Measurements from ENCODE around the gene TP53RK.
"Not testable (repeated sequence)": the region's sequence is repeated elsewhere in the genome, so short reads cannot be mapped to it uniquely, and the experiment has no call there.

TP53RK gene

DNA sequence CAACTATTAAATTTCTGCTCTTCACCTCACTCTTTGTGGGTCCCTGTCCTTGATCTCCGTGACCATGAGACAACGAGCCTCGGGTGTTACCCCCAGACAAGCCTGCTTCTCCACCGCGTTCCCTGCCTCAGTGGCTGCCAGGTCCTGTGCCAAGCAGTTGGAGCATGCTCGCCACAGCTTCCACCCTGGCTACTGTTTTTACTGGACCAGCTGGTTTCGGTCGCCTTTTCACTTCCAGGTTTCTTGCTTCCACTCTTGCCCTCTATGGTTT is 5.6 kb downstream of the TP53RK start:
- intact Hi-C loops (cut with micrococcal nuclease) = no loop called here
- H3K27me3 Mint-ChIP-seq = peaks cover 1% of the 10 kb centered on the region

DNA sequence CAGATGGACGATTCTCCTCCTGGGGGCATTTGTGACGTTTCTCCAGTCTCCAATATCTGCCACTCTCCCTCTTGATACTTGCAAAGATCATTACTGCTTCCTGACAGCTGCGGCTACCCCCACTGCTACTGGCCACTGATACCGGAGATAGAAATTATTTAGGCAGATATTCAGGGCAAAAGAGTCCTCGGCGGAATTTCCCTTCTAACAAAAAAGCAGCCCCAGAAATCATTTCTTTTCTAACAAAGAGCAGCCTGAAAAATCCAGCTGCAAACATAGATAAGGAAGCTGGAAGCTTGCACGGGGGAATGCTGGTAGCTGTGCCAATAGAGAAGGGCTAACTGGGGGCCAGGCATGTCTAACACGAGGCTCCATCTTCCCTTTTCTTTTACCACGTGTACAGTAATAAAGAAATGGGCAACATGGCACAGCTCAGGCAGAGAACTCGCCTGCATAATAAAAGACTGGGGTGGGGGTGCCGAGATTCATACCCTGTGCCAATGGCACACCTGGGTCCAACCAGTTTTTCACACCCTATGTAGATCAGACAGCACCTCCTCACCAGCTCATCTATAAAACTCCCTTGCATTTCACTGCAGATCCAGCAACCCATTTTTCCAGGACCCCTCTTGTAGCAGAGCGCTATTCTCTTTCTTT is 6.1 kb downstream of the TP53RK start:
- peaks cover 1% of the 10 kb centered on the region for H3K27me3 Mint-ChIP-seq
- no peaks in the 10 kb centered on the region for H3K9me3 Mint-ChIP-seq
- peak overlapping the region; percentile 63 for H3K27ac Mint-ChIP-seq
- intact Hi-C loops (cut with micrococcal nuclease) = no loop called here
- peaks cover 45% of the 10 kb centered on the region for H3K36me3 Mint-ChIP-seq (ENCODE audit: low read depth)
- peaks cover 57% of the 10 kb centered on the region for H3K4me1 Mint-ChIP-seq (ENCODE audit: low read depth)
- peak overlapping the region; percentile 46 for H3K4me3 Mint-ChIP-seq

More for the DNA sequence above, 5.6 kb downstream of the TP53RK start:
- Mint-ChIP-seq H3K36me3 (ENCODE audit: low read depth) (peaks cover 46% of the 10 kb centered on the region), H3K4me1 (ENCODE audit: low read depth) (peaks cover 60% of the 10 kb centered on the region), H3K9me3 (no peaks in the 10 kb centered on the region), H3K4me3 (peak overlapping the region; percentile 46), H3K27ac (peak overlapping the region; percentile 63)

DNA sequence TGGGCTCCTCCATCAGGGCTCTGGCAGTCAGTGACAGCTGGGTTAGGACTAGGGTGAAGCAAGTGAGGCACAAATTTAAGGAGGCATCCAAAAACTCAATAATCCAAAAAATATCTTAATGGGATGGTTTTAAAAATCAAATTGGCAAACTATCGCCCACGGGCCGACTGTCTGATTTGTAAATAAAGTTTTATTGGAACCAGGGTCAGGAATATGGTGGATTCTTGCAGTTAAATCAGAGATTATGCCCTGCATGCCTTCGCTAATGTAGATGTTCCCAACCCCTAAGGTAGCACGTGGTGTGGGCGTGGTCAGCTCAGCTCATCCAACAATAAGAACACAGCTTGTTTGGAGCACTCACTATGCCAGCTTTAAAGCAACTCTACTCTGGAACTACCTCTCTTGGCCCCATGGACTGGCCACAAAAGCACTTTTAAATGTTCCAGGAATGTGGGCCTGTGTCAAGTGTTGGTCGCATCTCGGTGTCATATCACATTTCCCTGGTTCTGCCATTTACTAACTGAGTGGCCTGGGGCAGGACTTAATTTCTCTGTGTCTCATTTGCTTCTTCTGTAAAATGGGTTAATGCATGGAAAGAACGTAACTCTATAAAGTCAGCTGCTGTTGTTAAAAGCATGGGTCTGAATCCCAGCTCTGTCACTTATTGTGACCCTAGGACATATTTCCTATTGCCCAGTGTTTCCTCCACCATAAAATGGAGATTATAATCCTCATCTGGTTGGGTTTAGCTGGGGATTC is 7.0 kb downstream of the TP53RK start:
- intact Hi-C loops (cut with micrococcal nuclease) = no loop called here
- H3K4me3 Mint-ChIP-seq = no peak overlapping the region
- no peak overlapping the region for H3K27ac Mint-ChIP-seq
- H3K4me1 Mint-ChIP-seq (ENCODE audit: low read depth) = peaks cover 48% of the 10 kb centered on the region
- H3K36me3 Mint-ChIP-seq (ENCODE audit: low read depth) = peaks cover 45% of the 10 kb centered on the region
- peaks cover 1% of the 10 kb centered on the region for H3K27me3 Mint-ChIP-seq
- no peaks in the 10 kb centered on the region for H3K9me3 Mint-ChIP-seq

DNA sequence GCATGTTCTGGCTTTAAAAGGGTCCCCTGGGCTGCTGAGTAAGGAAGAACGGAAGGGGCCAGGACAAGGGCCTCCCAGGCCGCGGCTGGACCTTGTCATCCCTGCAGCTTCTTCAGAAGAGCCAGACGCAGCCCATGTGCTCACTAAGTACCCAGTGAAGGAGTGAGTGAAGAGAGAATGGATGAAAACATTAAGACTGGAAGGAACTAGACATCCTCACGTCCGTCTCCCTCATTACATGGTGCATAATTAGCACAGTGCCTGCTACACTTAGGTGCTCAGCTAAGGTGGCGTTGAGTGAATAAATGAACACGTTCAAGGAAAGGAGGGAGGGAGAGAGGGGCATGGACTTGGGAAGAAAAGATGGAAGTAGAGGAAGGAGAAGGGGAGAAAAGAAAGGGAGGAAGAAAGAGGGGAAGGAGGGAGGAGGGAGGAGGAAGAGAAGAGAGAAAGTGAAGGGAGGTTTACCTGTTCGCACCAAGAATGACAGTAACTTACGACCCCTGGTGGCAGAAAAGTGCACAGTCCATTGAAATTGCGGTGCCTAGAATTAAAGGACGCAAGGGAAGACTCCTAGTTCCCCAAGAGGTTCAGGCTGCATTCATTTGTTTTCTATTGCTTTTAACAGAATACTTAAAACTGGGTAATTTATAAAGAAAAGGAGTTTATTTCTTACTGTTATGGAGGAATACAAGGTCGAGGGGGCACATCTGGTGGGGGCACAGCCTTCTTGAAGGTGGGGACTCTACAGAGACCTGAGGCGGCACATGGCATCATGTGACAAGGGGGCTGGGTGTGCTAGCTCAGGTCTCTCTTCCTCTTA is 8.0 kb downstream of the TP53RK start:
- Mint-ChIP-seq H3K36me3 (ENCODE audit: low read depth) (peaks cover 38% of the 10 kb centered on the region), H3K4me1 (ENCODE audit: low read depth) (peaks cover 38% of the 10 kb centered on the region), H3K27ac (no peak overlapping the region), H3K4me3 (no peak overlapping the region), H3K27me3 (peaks cover 1% of the 10 kb centered on the region), H3K9me3 (no peaks in the 10 kb centered on the region)
- intact Hi-C loops (cut with micrococcal nuclease) = loop anchor here (1.0 to 2.0 kb wide), 2 partner anchors 44 to 160 kb away; no protein-coding TSS in a partner anchor

DNA sequence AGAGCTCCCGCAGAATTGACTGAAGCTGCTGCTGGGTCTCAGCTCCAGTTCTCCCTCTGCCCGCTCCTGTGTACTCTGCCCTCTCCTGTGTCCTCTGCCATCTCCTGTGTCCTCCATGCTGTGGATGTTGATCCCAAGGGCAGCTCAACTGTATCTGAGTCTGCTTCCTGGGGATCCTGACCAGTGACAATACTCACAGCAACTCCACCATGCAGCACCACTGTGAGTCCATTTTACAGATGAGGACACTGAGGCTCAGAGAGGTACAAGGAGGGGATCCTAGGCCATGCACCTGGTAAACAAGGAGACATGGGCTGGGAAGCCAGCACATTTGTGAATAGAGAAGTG is 8.6 kb downstream of the TP53RK start:
- intact Hi-C loops (cut with micrococcal nuclease) = loop anchor here (1.0 to 2.0 kb wide), 2 partner anchors 44 to 159 kb away; no protein-coding TSS in a partner anchor
- Mint-ChIP-seq H3K4me3 (no peak overlapping the region), H3K36me3 (ENCODE audit: low read depth) (peaks cover 32% of the 10 kb centered on the region), H3K4me1 (ENCODE audit: low read depth) (peaks cover 38% of the 10 kb centered on the region), H3K27ac (no peak overlapping the region), H3K9me3 (no peaks in the 10 kb centered on the region), H3K27me3 (peaks cover 1% of the 10 kb centered on the region)

DNA sequence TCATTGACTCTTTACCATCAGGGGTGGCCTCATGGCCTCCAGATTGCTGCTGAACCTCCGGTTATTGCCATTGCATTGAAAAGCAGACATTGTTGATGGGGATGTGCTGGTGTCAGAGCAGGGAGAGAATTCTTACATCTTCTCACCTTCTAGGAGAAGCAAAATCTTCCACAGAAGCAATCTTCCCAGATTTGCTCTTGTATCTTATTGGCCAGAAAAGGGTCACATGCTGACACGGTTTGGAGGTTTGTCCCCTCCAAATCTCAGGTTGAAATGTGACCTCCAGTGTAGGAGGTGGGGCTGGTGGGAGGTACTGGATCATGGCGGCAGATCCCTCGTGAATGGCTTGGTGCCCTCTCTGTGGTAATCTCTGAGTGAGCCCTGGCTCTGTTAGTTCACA is 10.7 kb downstream of the TP53RK start:
- H3K9me3 Mint-ChIP-seq = no peaks in the 10 kb centered on the region
- H3K27me3 Mint-ChIP-seq = peaks cover 1% of the 10 kb centered on the region
- intact Hi-C loops (cut with micrococcal nuclease) = no loop called here
- peaks cover 22% of the 10 kb centered on the region for H3K4me1 Mint-ChIP-seq (ENCODE audit: low read depth)
- peaks cover 14% of the 10 kb centered on the region for H3K36me3 Mint-ChIP-seq (ENCODE audit: low read depth)
- no peak overlapping the region for H3K4me3 Mint-ChIP-seq
- no peak overlapping the region for H3K27ac Mint-ChIP-seq

DNA sequence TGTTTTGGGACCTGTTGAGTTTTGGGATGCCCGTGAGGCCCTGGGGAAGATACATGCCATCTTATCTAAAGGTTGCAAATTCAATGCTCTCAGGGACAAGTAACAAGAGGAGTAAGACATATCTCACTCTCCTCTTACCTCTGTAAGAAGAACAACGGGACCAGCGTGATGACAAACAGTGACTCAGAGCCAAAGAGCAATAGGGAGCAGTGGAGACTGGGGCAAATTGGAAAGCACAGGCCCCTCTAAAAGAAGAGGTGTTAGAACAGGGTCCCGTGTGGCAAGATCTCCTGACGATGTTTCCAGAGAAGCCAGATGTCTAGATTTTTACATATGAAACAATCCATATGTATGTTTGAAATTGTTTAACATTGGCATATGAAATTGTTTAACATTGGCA is 11.6 kb downstream of the TP53RK start:
- H3K4me1 Mint-ChIP-seq (ENCODE audit: low read depth) = peaks cover 13% of the 10 kb centered on the region
- no peak overlapping the region for H3K4me3 Mint-ChIP-seq
- H3K36me3 Mint-ChIP-seq (ENCODE audit: low read depth) = peaks cover 13% of the 10 kb centered on the region
- H3K27ac Mint-ChIP-seq = no peak overlapping the region
- peaks cover 4% of the 10 kb centered on the region for H3K27me3 Mint-ChIP-seq
- no peaks in the 10 kb centered on the region for H3K9me3 Mint-ChIP-seq
- intact Hi-C loops (cut with micrococcal nuclease) = no loop called here

DNA sequence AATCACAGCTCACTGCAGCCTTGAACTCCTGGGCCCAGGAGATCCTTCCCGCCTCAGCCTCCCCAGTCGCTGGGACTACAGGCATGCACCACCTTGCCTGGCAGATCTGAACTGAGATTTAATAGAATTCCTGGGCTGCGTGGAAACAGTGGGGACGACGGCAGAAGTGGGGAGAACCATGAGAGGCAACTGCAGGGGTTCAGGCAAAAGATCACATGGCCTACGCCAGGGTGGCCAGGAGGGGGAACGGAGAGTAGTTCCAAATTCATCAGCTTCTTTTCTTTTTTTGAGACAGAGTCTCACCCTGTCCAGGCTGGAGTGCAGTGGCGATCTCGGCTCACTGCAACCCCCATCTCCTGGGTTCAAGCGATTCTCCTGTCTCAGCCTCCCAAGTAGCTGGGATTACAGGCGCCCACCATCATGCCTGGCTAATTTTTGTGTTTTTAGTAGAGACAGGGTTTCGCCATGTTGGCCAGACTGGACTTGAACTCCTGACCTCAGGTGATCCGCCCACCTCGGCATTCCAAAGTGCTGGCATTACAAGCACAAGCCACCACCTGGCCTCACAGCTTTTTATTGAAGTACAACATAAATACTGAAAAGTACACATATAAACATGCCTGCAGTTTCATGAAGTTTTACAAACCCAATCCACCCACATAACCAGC is 12.5 kb downstream of the TP53RK start:
- H3K4me3 Mint-ChIP-seq; H3K27me3 Mint-ChIP-seq; intact Hi-C loops (cut with micrococcal nuclease); H3K27ac Mint-ChIP-seq; H3K9me3 Mint-ChIP-seq: not testable (repeated sequence)
- Mint-ChIP-seq H3K4me1 (ENCODE audit: low read depth) (peaks cover 10% of the 10 kb centered on the region), H3K36me3 (ENCODE audit: low read depth) (peaks cover 13% of the 10 kb centered on the region)

DNA sequence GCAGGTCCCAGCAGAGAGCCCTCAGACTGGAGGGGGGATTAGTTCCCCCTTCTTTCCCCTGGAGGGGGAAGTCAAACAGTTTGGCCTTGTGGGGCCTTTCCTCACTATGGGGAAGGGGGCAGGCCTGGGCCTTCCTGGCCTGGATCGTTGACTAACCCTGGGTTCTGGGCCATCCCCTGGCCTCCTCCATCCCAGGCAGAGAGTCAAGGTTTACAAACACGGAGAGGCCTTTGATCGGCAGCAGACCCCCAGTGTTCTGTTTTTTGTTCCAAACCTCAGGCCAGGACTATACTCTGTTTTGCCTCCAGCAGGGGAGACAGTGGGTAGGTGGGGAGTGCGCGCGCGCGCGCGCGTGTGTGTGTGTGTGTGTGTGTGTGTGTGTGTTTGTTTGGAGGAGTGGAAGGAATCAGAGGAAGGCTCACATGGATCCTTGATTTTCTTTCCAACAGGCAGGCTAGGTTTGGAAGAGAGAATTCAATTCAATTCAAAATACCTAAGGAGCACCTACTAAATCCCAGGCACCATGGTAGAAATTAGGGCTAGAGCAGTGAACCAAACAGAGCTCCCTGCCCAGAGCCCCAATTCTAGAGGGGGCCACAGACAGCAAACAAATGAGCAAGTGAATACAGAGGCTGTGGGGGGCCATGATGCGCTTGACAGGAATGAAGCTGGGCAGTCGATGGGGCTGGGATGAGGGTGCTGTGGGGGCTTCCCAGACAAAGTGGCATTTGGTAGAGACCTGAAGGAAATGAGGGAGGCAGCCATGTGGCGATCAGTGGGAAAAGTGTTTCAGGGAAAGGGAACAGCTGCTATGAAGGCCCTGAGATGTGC is 14.8 kb downstream of the TP53RK start:
- intact Hi-C loops (cut with micrococcal nuclease) = no loop called here
- H3K36me3 Mint-ChIP-seq (ENCODE audit: low read depth) = no peaks in the 10 kb centered on the region
- peaks cover 3% of the 10 kb centered on the region for H3K27me3 Mint-ChIP-seq
- peaks cover 20% of the 10 kb centered on the region for H3K9me3 Mint-ChIP-seq
- no peak overlapping the region for H3K4me3 Mint-ChIP-seq
- no peak overlapping the region for H3K27ac Mint-ChIP-seq
- H3K4me1 Mint-ChIP-seq (ENCODE audit: low read depth) = no peaks in the 10 kb centered on the region

DNA sequence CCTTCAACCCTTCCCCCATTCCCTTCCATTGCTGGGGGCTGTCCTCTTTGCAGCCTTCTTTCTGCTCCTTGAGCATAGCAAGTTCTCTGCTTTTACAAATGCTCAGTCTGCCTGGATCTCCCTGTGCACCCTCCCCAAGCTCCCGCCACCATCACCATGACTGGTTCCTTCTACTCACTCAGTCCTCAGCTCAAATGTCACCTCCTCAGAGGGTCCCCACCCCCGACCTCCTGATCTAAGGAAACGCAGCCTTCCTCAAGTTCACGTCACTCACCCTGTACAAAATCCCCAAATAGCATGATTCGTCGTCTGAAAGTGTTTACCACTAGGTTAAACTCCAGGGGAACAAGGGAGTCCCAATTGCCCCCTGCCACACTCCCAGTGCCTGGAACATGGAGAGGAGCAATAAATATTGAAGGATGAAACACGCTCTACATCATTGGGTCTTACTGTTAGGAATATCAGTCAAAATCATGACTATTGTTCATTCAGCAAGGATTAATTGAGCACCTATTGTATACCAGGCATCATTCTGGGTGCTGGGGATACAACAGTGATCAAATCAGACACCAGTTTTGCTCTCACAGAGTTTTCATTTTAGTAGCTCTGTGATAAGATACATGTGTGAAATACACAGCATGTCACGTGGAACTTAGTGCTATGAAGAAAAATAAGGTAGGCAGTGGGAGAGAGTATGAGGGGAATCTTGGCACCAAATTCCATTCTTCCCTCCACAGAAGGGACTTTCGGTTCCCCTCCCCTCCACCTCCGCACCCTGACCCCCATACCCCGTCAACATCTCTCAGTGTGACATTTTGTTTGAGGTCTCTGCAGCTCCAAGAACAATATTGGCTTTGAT is 15.6 kb downstream of the TP53RK start:
- Mint-ChIP-seq H3K9me3 (peaks cover 20% of the 10 kb centered on the region), H3K4me1 (ENCODE audit: low read depth) (no peaks in the 10 kb centered on the region), H3K27ac (no peak overlapping the region), H3K36me3 (ENCODE audit: low read depth) (no peaks in the 10 kb centered on the region), H3K27me3 (peaks cover 3% of the 10 kb centered on the region), H3K4me3 (no peak overlapping the region)
- intact Hi-C loops (cut with micrococcal nuclease) = no loop called here

DNA sequence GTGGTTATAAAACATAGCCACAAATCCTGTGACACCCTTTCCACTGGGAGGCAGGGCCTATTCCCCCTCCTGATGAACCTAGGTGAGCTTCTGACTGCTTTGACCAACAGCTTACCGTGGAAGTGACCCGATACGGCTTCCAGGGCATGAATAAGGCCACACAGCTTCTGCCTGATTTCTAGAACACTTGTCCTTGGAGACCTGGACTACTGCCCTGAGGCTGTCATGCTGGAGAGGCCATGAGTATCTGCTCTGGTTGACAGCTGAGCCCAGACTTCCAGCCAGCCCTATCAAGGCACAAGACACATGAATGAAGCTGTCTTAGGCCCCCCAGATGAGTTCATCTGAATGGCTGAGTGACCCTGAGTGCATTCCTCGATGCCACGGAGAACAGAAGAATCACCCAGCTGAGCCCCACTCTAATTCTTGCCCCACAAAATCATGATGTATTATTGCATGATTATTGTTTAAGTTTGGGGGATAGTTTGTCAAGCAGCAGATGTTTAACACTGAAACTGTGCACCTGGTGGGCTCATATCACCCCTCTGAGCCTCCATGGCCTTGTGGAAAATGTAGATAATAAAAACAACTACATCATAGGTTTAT is 16.6 kb downstream of the TP53RK start:
- Mint-ChIP-seq H3K27ac (no peak overlapping the region), H3K27me3 (peaks cover 3% of the 10 kb centered on the region), H3K9me3 (peaks cover 20% of the 10 kb centered on the region), H3K4me3 (no peak overlapping the region), H3K36me3 (ENCODE audit: low read depth) (no peaks in the 10 kb centered on the region), H3K4me1 (ENCODE audit: low read depth) (no peaks in the 10 kb centered on the region)
- intact Hi-C loops (cut with micrococcal nuclease) = no loop called here

DNA sequence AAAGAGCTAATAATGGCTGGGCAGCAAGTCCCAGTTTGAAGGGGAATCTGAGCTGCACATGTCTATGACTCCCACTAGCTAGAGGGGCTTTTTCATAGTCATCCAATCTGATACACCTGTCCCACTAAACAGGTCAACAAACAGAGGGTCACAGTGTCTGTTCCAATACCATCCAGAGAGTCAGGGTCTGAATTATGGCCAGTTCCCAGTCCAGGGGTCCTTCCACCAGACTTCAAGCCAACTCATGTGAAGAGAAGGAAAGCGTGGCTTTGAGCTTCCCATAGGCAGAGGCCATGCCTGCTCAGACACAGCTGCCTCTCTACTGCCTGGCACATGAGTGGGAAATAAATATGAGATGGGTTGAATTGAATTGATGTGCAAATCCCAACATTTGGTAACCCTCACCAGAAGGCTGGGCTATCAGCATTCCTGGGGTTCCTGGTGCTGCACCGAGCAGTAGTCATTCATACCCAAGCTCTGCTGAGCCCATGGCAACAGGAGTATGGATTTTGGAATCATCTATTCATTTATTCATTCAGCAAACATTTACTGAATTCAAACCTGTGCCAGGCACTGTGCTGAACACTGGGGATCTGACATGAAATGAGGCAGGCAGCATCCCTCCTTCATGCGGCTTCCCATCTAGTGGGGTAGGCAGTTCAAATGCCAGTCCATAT is 17.2 kb downstream of the TP53RK start:
- no peaks in the 10 kb centered on the region for H3K36me3 Mint-ChIP-seq (ENCODE audit: low read depth)
- H3K4me1 Mint-ChIP-seq (ENCODE audit: low read depth) = no peaks in the 10 kb centered on the region
- no peak overlapping the region for H3K4me3 Mint-ChIP-seq
- H3K27ac Mint-ChIP-seq = no peak overlapping the region
- intact Hi-C loops (cut with micrococcal nuclease) = no loop called here
- H3K9me3 Mint-ChIP-seq = peaks cover 20% of the 10 kb centered on the region
- peaks cover 3% of the 10 kb centered on the region for H3K27me3 Mint-ChIP-seq
